ENCODE measurements around the gene TBC1D20. TPM values are rescaled to one million over a fixed set of nuclear protein-coding genes. Genes with fewer than 3 reads are reported as not detected.

The TBC1D20 gene
- total and polyA plus RNA-seq, 2 experiments from 2014 or later = 4.8 to 15.0 TPM

- Histone ChIP-seq H4K20me1 (replicated peaks; ENCODE audit: insufficient read depth) (no peaks in the 10 kb centered on the region; the same call in 1 of the 2 replicates), H3K79me2 (replicated peaks; ENCODE audit: insufficient read depth) (peaks cover 40% of the 10 kb centered on the region), H3K4me1 (ENCODE audit: insufficient read depth) (peaks cover 14% of the 10 kb centered on the region), H3K4me2 (peak overlapping the region; percentile 85), H2AFZ (peak overlapping the region; percentile 96), H3K4me3 (peak overlapping the region; percentile 56), H3F3A (replicated peaks; ENCODE audit: low read depth) (peaks cover 5% of the 10 kb centered on the region; the same call in 1 of the 2 replicates), H3K9me2 (ENCODE audit: insufficient read depth) (no peaks in the 10 kb centered on the region), H3K36me3 (ENCODE audit: insufficient read depth) (peaks cover 19% of the 10 kb centered on the region), H3K27ac (ENCODE audit: low read depth) (peak overlapping the region; percentile 96), H3K27me3 (ENCODE audit: insufficient read depth) (no peaks in the 10 kb centered on the region)
- Mint-ChIP-seq H3K36me3 (ENCODE audit: low read depth) (peaks cover 34% of the 10 kb centered on the region), H3K27me3 (ENCODE audit: insufficient read depth, low read depth, poor library complexity) (peaks cover 8% of the 10 kb centered on the region), H3K9me3 (peaks cover 12% of the 10 kb centered on the region), H3K27ac (peak overlapping the region; percentile 91), H3K4me1 (peaks cover 22% of the 10 kb centered on the region), H3K4me3 (peak overlapping the region; percentile 83)
- TF ChIP-seq STAT1 (IDR thresholded peaks at IDR 0.05; ENCODE audit: unreplicated experiment) = no peak
- TF ChIP-seq ZNF114 (CRISPR knock-in tag; IDR thresholded peaks at IDR 0.05) = no peak
- TF ChIP-seq EZH2 (IDR thresholded peaks at IDR 0.05; ENCODE audit: low read depth, unreplicated experiment) = no peak
- no peak for TF ChIP-seq ZNF331 (CRISPR knock-in tag; IDR thresholded peaks at IDR 0.05; ENCODE audit: low read depth)
- TF ChIP-seq EZH2phosphoT487 (IDR thresholded peaks at IDR 0.05; ENCODE audit: unreplicated experiment) = no peak
- TF ChIP-seq POLR2AphosphoS5 (IDR thresholded peaks at IDR 0.05; ENCODE audit: low read depth) = peak; percentile 62
- no peak for TF ChIP-seq ETS1 (IDR thresholded peaks at IDR 0.05)
- peak; percentile 39 to 70 for TF ChIP-seq CTCF (conservative IDR thresholded peaks at IDR 0.05; ENCODE audit: low read depth in 2 of 2)
- TF ChIP-seq CREB1 (CRISPR knock-in tag; IDR thresholded peaks at IDR 0.05; ENCODE audit: low read depth) = no peak
- TF ChIP-seq JUNB (IDR thresholded peaks at IDR 0.05; ENCODE audit: unreplicated experiment) = no peak
- no peak for TF ChIP-seq ZNF462 (CRISPR knock-in tag; IDR thresholded peaks at IDR 0.05)
- TF ChIP-seq REST (IDR thresholded peaks at IDR 0.05; ENCODE audit: unreplicated experiment) = no peak
- no peak for TF ChIP-seq NANOG (IDR thresholded peaks at IDR 0.05; ENCODE audit: borderline replicate concordance)
- ATAC-seq (peak; percentile 92), DNase-seq (ENCODE audit: low spot score) (peak; percentile 93)
These were observed 55.0 kb downstream of the TBC1D20 start for GRCh38 chr20:407133-407952.

Data from GM23338 (cell line).